ENCODE data around the gene PHEX. TPM values are rescaled to one million over a fixed set of nuclear protein-coding genes. Genes with fewer than 3 reads are reported as not detected.

PHEX gene
- total RNA-seq, 2 donors from 2014 or later: 0.24 to 0.37 TPM

- 88% methylated on average over 1 of the region's 1 CpG; no CpG with 5 or more reads in 1 of the 2 experiments for WGBS, 2 experiments (ENCODE audit: insufficient coverage in 1 of 2, insufficient read length in 1 of 2)
- H3K27me3 ChIP-seq (ENCODE audit: control insufficient read depth, insufficient read depth, low read length, poor library complexity, severe bottlenecking): no peaks in the 10 kb centered on the region
- Mint-ChIP-seq H3K9me3 (peaks cover 2% of the 10 kb centered on the region), H3K36me3 (ENCODE audit: low read depth) (no peaks in the 10 kb centered on the region), H3K27ac (no peak overlapping the region), H3K27me3 (ENCODE audit: insufficient read depth) (no peaks in the 10 kb centered on the region), H3K4me3 (no peak overlapping the region), H3K4me1 (peaks cover 9% of the 10 kb centered on the region)
- no peak overlapping the region for H3K9ac ChIP-seq (ENCODE audit: extremely low read depth, low read length, poor library complexity, severe bottlenecking)
- H3K4me3 ChIP-seq (ENCODE audit: low read length): no peak overlapping the region
- no peaks in the 10 kb centered on the region for H3K9me3 ChIP-seq (ENCODE audit: control insufficient read depth, low read length)
- no peaks in the 10 kb centered on the region for H3K36me3 ChIP-seq (ENCODE audit: control insufficient read depth, insufficient read depth, low read length)
- DNase-seq: no peak
- no peak for TF ChIP-seq CTCF (conservative IDR thresholded peaks at IDR 0.05)
- H3K27ac ChIP-seq (ENCODE audit: low read depth, low read length): peak overlapping the region; percentile 24
- no peaks in the 10 kb centered on the region for H3K4me1 ChIP-seq (ENCODE audit: control insufficient read depth, insufficient read depth, low read length)
Observed at GRCh38 chrX:22206781-22207180, 174.7 kb downstream of the PHEX start.

- no peak for TF ChIP-seq CTCF (conservative IDR thresholded peaks at IDR 0.05)
- Mint-ChIP-seq H3K4me3 (no peak overlapping the region), H3K27ac (no peak overlapping the region), H3K27me3 (ENCODE audit: insufficient read depth) (no peaks in the 10 kb centered on the region), H3K36me3 (ENCODE audit: low read depth) (no peaks in the 10 kb centered on the region), H3K9me3 (no peaks in the 10 kb centered on the region), H3K4me1 (peaks cover 2% of the 10 kb centered on the region)
- Histone ChIP-seq H3K36me3 (ENCODE audit: control insufficient read depth, insufficient read depth, low read length) (no peaks in the 10 kb centered on the region), H3K27ac (ENCODE audit: low read depth, low read length) (no peak overlapping the region), H3K4me1 (ENCODE audit: control insufficient read depth, insufficient read depth, low read length) (no peaks in the 10 kb centered on the region), H3K9ac (ENCODE audit: extremely low read depth, low read length, poor library complexity, severe bottlenecking) (no peak overlapping the region), H3K4me3 (ENCODE audit: low read length) (no peak overlapping the region), H3K9me3 (ENCODE audit: control insufficient read depth, low read length) (no peaks in the 10 kb centered on the region), H3K27me3 (ENCODE audit: control insufficient read depth, insufficient read depth, low read length, poor library complexity, severe bottlenecking) (no peaks in the 10 kb centered on the region)
- DNase-seq: no peak
- WGBS, 2 experiments (ENCODE audit: insufficient coverage in 1 of 2, insufficient read length in 1 of 2): 86 to 100% methylated on average over 1 to 2 of the region's 2 CpGs
Observed at GRCh38 chrX:22220941-22221340, 188.8 kb downstream of the PHEX start.

- TF ChIP-seq CTCF (conservative IDR thresholded peaks at IDR 0.05): no peak
- Mint-ChIP-seq H3K36me3 (ENCODE audit: low read depth) (no peaks in the 10 kb centered on the region), H3K4me1 (no peaks in the 10 kb centered on the region), H3K27me3 (ENCODE audit: insufficient read depth) (no peaks in the 10 kb centered on the region), H3K4me3 (no peak overlapping the region), H3K9me3 (no peaks in the 10 kb centered on the region), H3K27ac (no peak overlapping the region)
- DNase-seq: no peak
- Histone ChIP-seq H3K36me3 (ENCODE audit: control insufficient read depth, insufficient read depth, low read length) (no peaks in the 10 kb centered on the region), H3K4me1 (ENCODE audit: control insufficient read depth, insufficient read depth, low read length) (no peaks in the 10 kb centered on the region), H3K9ac (ENCODE audit: extremely low read depth, low read length, poor library complexity, severe bottlenecking) (no peak overlapping the region), H3K27me3 (ENCODE audit: control insufficient read depth, insufficient read depth, low read length, poor library complexity, severe bottlenecking) (no peaks in the 10 kb centered on the region), H3K4me3 (ENCODE audit: low read length) (no peak overlapping the region), H3K9me3 (ENCODE audit: control insufficient read depth, low read length) (no peaks in the 10 kb centered on the region), H3K27ac (ENCODE audit: low read depth, low read length) (no peak overlapping the region)
- WGBS, 2 experiments (ENCODE audit: insufficient coverage in 1 of 2, insufficient read length in 1 of 2): 76% methylated on average over 3 of the region's 6 CpGs; no CpG with 5 or more reads in 1 of the 2 experiments
Observed at GRCh38 chrX:22234380-22234779, 202.3 kb downstream of the PHEX start.

All from endodermal cell (in vitro differentiated cells).